ENCODE measurements around the gene MAN2A1.

The MAN2A1 gene

DNA sequence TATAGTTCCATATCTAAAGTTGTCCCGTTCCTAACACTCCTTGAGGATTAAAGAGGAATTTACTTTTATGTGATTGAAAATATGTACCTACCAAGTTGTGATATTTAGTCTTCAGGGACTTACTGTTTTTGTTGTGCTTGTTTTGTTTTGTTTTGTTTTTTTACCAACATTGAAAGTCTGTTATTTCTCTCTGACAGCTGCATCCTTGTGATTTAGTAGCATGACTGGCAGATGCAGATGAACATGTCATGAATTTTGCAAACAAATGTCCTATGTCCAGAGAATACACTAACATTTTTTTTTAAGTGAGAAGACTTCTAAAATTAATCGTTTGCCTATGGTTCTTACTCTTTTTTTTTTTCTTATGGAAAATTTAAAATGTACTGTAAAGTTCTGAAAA lies 85.4 kb downstream of the MAN2A1 start:
- TF ChIP-seq SIN3A (IDR thresholded peaks at IDR 0.05; ENCODE audit: borderline replicate concordance, insufficient read depth, low read length), result no peak
- no peak for TF ChIP-seq POLR2AphosphoS5 (IDR thresholded peaks at IDR 0.05; ENCODE audit: low read depth, low read length)
- TF ChIP-seq FOXP2 (optimal IDR thresholded peaks at IDR 0.05; ENCODE audit: borderline replicate concordance, extremely low read depth, extremely low read length, insufficient read depth), result no peak
- TF ChIP-seq TAF1 (IDR thresholded peaks at IDR 0.05; ENCODE audit: borderline replicate concordance, insufficient read depth, low read length), result no peak
- TF ChIP-seq, protein P1, sequence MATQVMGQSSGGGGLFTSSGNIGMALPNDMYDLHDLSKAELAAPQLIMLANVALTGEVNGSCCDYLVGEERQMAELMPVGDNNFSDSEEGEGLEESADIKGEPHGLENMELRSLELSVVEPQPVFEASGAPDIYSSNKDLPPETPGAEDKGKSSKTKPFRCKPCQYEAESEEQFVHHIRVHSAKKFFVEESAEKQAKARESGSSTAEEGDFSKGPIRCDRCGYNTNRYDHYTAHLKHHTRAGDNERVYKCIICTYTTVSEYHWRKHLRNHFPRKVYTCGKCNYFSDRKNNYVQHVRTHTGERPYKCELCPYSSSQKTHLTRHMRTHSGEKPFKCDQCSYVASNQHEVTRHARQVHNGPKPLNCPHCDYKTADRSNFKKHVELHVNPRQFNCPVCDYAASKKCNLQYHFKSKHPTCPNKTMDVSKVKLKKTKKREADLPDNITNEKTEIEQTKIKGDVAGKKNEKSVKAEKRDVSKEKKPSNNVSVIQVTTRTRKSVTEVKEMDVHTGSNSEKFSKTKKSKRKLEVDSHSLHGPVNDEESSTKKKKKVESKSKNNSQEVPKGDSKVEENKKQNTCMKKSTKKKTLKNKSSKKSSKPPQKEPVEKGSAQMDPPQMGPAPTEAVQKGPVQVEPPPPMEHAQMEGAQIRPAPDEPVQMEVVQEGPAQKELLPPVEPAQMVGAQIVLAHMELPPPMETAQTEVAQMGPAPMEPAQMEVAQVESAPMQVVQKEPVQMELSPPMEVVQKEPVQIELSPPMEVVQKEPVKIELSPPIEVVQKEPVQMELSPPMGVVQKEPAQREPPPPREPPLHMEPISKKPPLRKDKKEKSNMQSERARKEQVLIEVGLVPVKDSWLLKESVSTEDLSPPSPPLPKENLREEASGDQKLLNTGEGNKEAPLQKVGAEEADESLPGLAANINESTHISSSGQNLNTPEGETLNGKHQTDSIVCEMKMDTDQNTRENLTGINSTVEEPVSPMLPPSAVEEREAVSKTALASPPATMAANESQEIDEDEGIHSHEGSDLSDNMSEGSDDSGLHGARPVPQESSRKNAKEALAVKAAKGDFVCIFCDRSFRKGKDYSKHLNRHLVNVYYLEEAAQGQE (IDR thresholded peaks at IDR 0.05; ENCODE audit: insufficient read depth in 1 of 2, low read depth in 2 of 2, low read length in 2 of 2), result no peak

DNA sequence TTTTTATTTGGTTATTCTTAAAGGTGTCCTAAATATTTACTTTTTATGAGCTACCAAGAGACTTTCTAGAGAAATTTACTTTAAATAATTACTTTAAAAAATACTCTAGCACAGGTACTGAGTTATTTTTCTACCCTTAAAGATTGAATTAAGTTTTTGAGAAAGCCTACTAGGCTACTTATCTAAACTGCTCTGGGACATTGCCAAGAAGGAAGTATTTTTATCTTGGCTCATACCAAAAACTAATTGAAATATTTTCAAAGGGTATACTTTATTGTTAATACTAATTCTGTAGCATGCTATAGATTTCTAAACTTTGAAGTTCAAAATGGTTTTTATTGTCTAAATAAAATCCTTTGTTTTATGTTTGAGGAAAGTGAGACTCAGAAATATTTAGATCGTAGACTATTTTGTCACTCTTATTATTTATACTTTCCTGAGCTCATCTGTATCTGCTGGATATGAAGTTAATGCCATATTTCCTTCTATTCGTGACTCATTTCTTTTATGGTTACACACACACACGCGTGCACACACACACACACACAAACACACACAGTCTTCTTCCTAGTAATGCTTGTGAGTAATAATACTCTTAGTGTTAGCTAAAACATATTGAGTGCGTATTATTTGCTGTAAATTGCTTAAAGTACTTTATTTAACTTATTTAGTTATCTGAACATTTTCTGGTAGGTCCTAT lies 89.5 kb downstream of the MAN2A1 start:
- TF ChIP-seq TAF1 (IDR thresholded peaks at IDR 0.05; ENCODE audit: borderline replicate concordance, insufficient read depth, low read length) (no peak), SIN3A (IDR thresholded peaks at IDR 0.05; ENCODE audit: borderline replicate concordance, insufficient read depth, low read length) (no peak), POLR2AphosphoS5 (IDR thresholded peaks at IDR 0.05; ENCODE audit: low read depth, low read length) (no peak), FOXP2 (optimal IDR thresholded peaks at IDR 0.05; ENCODE audit: borderline replicate concordance, extremely low read depth, extremely low read length, insufficient read depth) (no peak)
- TF ChIP-seq, protein P1 (IDR thresholded peaks at IDR 0.05; ENCODE audit: insufficient read depth in 1 of 2, low read depth in 2 of 2, low read length in 2 of 2), result no peak

DNA sequence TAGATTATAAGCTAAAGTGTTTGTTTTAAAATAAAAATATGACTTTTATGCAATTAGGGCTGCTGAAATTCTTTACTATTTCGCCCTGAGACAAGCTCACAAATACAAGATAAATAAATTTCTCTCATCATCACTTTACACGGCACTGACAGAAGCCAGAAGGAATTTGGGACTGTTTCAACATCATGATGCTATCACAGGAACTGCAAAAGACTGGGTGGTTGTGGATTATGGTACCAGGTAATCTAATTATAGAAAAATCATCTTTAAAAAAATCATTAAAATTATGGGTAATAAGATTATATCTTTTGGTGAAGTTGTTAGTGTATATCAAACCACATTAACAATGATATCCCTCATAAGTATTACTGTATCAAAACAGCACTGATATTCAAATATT lies 95.0 kb downstream of the MAN2A1 start:
- TF ChIP-seq SIN3A (IDR thresholded peaks at IDR 0.05; ENCODE audit: borderline replicate concordance, insufficient read depth, low read length) (no peak), TAF1 (IDR thresholded peaks at IDR 0.05; ENCODE audit: borderline replicate concordance, insufficient read depth, low read length) (no peak), FOXP2 (optimal IDR thresholded peaks at IDR 0.05; ENCODE audit: borderline replicate concordance, extremely low read depth, extremely low read length, insufficient read depth) (no peak), POLR2AphosphoS5 (IDR thresholded peaks at IDR 0.05; ENCODE audit: low read depth, low read length) (no peak)
- TF ChIP-seq, protein P1 (IDR thresholded peaks at IDR 0.05; ENCODE audit: insufficient read depth in 1 of 2, low read depth in 2 of 2, low read length in 2 of 2), result no peak

DNA sequence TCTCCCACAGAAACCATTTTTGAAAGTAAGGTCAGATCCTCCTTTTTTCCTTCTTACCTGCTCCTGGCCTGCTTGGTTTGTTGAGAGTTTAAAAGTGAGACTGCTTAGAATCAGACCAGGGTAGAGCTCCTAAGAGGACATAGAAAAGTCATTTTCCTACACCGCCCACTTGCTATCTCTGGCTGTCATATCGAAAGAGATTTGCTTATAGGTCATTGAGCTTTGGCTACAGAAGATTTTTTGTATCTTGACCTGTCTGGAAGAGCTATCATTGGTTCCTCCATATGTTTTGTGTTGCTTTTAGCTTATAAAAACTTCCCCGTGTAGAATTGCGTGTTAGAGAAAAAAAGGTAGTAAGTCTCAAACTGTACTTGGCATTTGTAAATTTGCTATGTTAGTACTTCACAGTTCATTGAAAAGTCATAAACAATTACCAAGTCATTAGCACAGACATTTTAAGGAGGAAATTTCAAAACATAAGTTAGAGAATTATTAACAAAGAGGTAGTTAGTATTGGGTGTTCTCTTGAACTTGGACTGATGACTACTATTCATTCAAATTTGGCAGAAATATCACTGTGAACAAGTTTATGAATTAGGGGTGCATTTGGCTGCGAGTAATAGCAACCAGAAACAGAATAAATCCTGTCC lies 96.6 kb downstream of the MAN2A1 start:
- TF ChIP-seq SIN3A (IDR thresholded peaks at IDR 0.05; ENCODE audit: borderline replicate concordance, insufficient read depth, low read length) (no peak), FOXP2 (optimal IDR thresholded peaks at IDR 0.05; ENCODE audit: borderline replicate concordance, extremely low read depth, extremely low read length, insufficient read depth) (no peak), TAF1 (IDR thresholded peaks at IDR 0.05; ENCODE audit: borderline replicate concordance, insufficient read depth, low read length) (no peak), POLR2AphosphoS5 (IDR thresholded peaks at IDR 0.05; ENCODE audit: low read depth, low read length) (no peak)
- TF ChIP-seq, protein P1 (IDR thresholded peaks at IDR 0.05; ENCODE audit: insufficient read depth in 1 of 2, low read depth in 2 of 2, low read length in 2 of 2), result no peak

Data from PFSK-1 (cell line).